ENCODE data around the gene ELP4. TPM values are rescaled to one million over a fixed set of nuclear protein-coding genes. Genes with fewer than 3 reads are reported as not detected.

Gene ELP4
- total RNA-seq, 1 experiment from 2014 or later = 15.2 TPM

- no peak overlapping the region for H2AFZ ChIP-seq (ENCODE audit: low read length)
- H3K4me1 ChIP-seq (ENCODE audit: insufficient read depth, low read length) = no peaks in the 10 kb centered on the region; the same call in 1 of the 2 replicates
- no peaks in the 10 kb centered on the region for H3K9me3 ChIP-seq (ENCODE audit: control insufficient read depth, low read depth, low read length)
- no peak overlapping the region for H3K4me3 Mint-ChIP-seq
- H3K23ac ChIP-seq (ENCODE audit: insufficient read length, low read depth, low read length) = no peak overlapping the region
- no peak overlapping the region for H3K56ac ChIP-seq (ENCODE audit: insufficient read length, low read depth, low read length)
- no peak overlapping the region for H2BK15ac ChIP-seq (ENCODE audit: low read depth, low read length)
- H3K4ac ChIP-seq (ENCODE audit: low read depth, low read length) = no peak overlapping the region
- H2BK12ac ChIP-seq (ENCODE audit: insufficient read length, low read depth, low read length) = no peak overlapping the region
- no peak overlapping the region for H4K91ac ChIP-seq (ENCODE audit: insufficient read length, low read depth, low read length)
- H2AK5ac ChIP-seq (ENCODE audit: insufficient read length, low read length) = no peak overlapping the region
- H3K36me3 Mint-ChIP-seq (ENCODE audit: insufficient read depth in 1 of 3, low read depth in 3 of 3) = 0 out of 7 replicates have a peak, but pooled peaks cover 0 to 2% (median 0%) of the 10 kb centered on the region in 3 experiments
- no peaks in the 10 kb centered on the region for H3K79me2 ChIP-seq (ENCODE audit: insufficient read depth, low read length)
- H3K27ac Mint-ChIP-seq = no peak overlapping the region
- no peak overlapping the region for H4K5ac ChIP-seq (ENCODE audit: insufficient read length, low read depth, low read length)
- no peaks in the 10 kb centered on the region for H3K27me3 ChIP-seq (ENCODE audit: insufficient read depth, low read length)
- no peaks in the 10 kb centered on the region for H3K79me1 ChIP-seq (ENCODE audit: insufficient read depth, low read depth, low read length, poor library complexity, severe bottlenecking)
- no peaks in the 10 kb centered on the region for H3K23me2 ChIP-seq (ENCODE audit: insufficient read length, low read depth, low read length, poor library complexity, severe bottlenecking)
- no peak overlapping the region for H3K18ac ChIP-seq (ENCODE audit: insufficient read length, low read depth, low read length)
- no peak overlapping the region for H3K14ac ChIP-seq (ENCODE audit: insufficient read depth, low read length)
- no CpG with 5 or more reads among the region's 8 CpGs for WGBS (ENCODE audit: extremely low coverage, insufficient read length, low lambda C conversion rate)
- H3K27me3 Mint-ChIP-seq (ENCODE audit: low read depth) = no peaks in the 10 kb centered on the region
- no peaks in the 10 kb centered on the region for H4K20me1 ChIP-seq (ENCODE audit: control insufficient read depth, insufficient read depth, insufficient read length)
- no peak overlapping the region for H3K4me2 ChIP-seq (ENCODE audit: insufficient read depth, insufficient read length, low read length)
- no peak overlapping the region for H2BK20ac ChIP-seq (ENCODE audit: low read depth, low read length, poor library complexity, severe bottlenecking)
- H3K4me1 Mint-ChIP-seq = peaks cover 12 to 17% of the 10 kb centered on the region in 2 experiments
- H3K9ac ChIP-seq (ENCODE audit: extremely low read depth, insufficient read length, low read length) = no peak overlapping the region
- H2BK5ac ChIP-seq (ENCODE audit: insufficient read length, low read length) = no peak overlapping the region
- H3K9me3 Mint-ChIP-seq = no peaks in the 10 kb centered on the region
- no peak overlapping the region for H4K8ac ChIP-seq (replicated peaks; ENCODE audit: insufficient read length, low read depth, low read length)
- H3T11ph ChIP-seq (ENCODE audit: low read length) = no peak overlapping the region
- H3K27ac ChIP-seq (ENCODE audit: insufficient read length, low read depth, low read length) = no peak overlapping the region
- no peak overlapping the region for H2BK120ac ChIP-seq (ENCODE audit: low read depth, low read length, poor library complexity, severe bottlenecking)
- no peak for DNase-seq
- TF ChIP-seq CTCF (conservative IDR thresholded peaks at IDR 0.05) = no peak
Observed at GRCh38 chr11:31608995-31609394, 99.4 kb downstream of the ELP4 start.

Measured in H9 (cell line).